Dendritic cell treated with granulocyte-macrophage colony-stimulating factor and Interleukin-4, amounts not matched to agents 40 ng/mL and 50 ng/mL, for 4 days (primary cell): Measurements from ENCODE around the gene ATF4.
"Not testable (repeated sequence)": the region's sequence is repeated elsewhere in the genome, so short reads cannot be mapped to it uniquely, and the experiment has no call there.

Experiments
- H3K27ac Mint-ChIP-seq: one replicate; pipeline ENCODE4 v1.8.0; 2022; ENCODE audit warnings: mild to moderate bottlenecking, mixed read lengths
- H3K27me3 Mint-ChIP-seq: one replicate; pipeline ENCODE4 v1.8.0; 2022; ENCODE audit warnings: mild to moderate bottlenecking, mixed read lengths
- H3K36me3 Mint-ChIP-seq: one replicate; pipeline ENCODE4 v1.8.0; 2022; ENCODE audit warnings: low read depth, mixed read lengths
- H3K4me1 Mint-ChIP-seq: one replicate; pipeline ENCODE4 v1.8.0; 2022; ENCODE audit warnings: low read depth, mixed read lengths
- H3K4me3 Mint-ChIP-seq: one replicate; pipeline ENCODE4 v1.8.0; 2022; ENCODE audit warnings: mild to moderate bottlenecking, moderate library complexity, mixed read lengths
- H3K9me3 Mint-ChIP-seq: one replicate; pipeline ENCODE4 v1.8.0; 2022; ENCODE audit warnings: mixed read lengths
- intact Hi-C: fragments of 100-400 bp; cut with micrococcal nuclease; formaldehyde crosslinking; loops from one replicate; pipeline ENCODE4 v1.15.0; 2022

The ATF4 gene

DNA sequence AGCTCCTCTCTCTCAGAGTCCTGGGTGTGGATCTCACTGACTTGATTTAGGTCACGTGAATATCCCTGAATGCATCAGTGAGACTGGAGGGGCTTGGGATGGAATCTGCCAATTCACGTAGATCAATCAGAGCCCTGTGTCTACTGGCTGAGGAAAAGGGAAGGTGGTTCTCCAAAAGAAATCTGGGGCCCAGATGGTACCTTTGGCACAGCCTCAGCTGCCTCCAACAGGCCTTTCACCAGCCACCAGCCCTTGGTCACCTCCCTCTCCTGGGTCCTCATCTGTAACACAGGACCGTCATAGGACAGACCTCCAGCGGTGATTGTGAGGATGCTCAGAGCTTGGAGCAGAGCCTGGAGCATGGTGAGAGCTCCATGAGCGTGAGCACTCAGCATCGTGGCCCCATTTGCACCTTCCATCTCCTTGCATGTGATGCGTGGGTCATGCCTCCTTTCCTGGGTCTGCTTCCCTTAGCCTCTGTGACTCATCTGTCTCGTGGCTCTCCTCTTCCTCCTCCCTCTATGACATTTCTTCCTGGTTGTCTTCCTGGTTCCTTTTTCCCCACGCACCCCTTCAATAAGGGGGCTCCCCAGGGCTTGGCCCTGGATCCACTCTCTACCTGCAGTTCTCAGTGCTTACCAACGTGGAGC lies 25.8 kb upstream of the ATF4 start:
- H3K27ac Mint-ChIP-seq = peak overlapping the region; percentile 69
- H3K36me3 Mint-ChIP-seq = no peaks in the 10 kb centered on the region
- peaks cover 56% of the 10 kb centered on the region for H3K4me1 Mint-ChIP-seq
- intact Hi-C loops = no loop called here
- H3K27me3 Mint-ChIP-seq = no peaks in the 10 kb centered on the region
- no peak overlapping the region for H3K4me3 Mint-ChIP-seq
- H3K9me3 Mint-ChIP-seq = no peaks in the 10 kb centered on the region

DNA sequence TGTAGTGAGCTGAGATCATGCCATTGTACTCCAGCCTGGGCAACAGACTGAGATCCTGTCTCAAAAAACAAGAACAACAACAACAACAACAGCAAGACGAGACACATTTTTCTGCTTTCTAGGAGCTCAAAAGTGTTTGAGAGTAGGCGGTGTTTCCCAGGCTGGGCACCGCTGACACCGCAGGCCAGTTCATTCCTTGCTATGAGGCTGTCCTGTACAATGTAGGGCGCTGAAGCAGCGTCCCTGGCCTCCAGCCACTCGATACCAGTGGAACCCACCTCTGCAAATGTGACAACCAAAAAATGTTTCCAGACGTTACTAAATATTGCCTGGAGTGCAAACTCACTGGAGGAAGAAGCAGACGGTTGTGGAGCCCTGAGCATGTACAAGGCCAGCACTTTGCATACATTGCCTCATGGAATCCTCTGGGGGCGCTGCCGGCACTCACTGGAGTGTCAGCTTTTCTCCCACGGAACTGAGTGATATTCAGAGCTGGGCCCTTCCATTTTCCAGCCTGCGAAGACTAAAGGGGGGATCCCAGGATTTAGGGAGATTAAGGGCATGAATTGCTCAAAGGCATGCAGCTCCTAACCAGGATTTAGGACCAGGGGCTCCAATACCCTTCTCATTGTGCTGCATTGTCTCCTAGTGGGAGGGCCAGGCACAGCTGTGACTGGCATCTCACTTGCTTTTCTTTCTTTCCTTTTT lies 24.1 kb upstream of the ATF4 start:
- Mint-ChIP-seq H3K27me3 (no peaks in the 10 kb centered on the region), H3K36me3 (no peaks in the 10 kb centered on the region), H3K9me3 (no peaks in the 10 kb centered on the region), H3K27ac (peak overlapping the region; percentile 69), H3K4me3 (no peak overlapping the region), H3K4me1 (peaks cover 52% of the 10 kb centered on the region)
- intact Hi-C loops = no loop called here

DNA sequence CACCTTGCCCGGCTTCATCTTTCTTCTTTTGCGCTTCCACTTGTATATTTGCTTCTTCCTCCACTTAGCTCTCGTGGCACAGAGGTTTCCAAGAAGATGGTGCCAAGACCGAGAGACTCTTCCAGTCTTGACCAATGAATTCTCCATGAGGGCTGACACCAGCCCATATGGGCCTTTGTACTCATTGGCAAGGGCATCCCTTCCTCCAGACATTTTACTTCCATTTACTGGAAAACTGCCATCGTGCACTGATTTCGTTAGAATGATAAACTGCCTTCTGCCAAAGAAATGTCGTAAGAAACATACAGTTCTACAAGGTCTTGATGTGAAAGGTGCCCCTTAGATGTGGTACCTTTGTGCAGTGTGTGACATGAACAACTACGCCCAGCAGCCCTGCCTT lies 22.9 kb upstream of the ATF4 start:
- peak overlapping the region; percentile 69 for H3K27ac Mint-ChIP-seq
- intact Hi-C loops = no loop called here
- peaks cover 59% of the 10 kb centered on the region for H3K4me1 Mint-ChIP-seq
- H3K36me3 Mint-ChIP-seq = peaks cover 6% of the 10 kb centered on the region
- H3K27me3 Mint-ChIP-seq = no peaks in the 10 kb centered on the region
- H3K9me3 Mint-ChIP-seq = no peaks in the 10 kb centered on the region
- no peak overlapping the region for H3K4me3 Mint-ChIP-seq

DNA sequence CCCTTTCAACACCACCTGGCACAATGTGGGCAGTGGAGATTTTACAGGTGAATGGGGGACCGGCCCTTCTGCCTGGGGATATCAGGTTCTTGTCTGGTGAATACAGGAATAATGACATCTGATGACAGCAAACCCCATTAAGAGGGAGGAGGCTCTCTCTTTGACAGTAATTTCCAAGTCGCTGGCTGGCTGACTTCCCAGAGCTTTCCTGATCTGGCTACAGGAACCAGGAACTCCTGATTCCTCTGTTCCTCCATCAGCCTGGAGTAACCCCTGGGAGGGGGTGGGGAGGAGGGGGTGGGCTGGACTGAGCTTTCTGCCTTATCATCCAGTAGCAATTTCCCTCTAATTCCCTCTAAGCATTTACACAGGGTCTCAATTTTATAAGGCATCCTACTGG lies 22.0 kb upstream of the ATF4 start:
- H3K36me3 Mint-ChIP-seq = peaks cover 13% of the 10 kb centered on the region
- H3K27me3 Mint-ChIP-seq = no peaks in the 10 kb centered on the region
- H3K4me1 Mint-ChIP-seq = peaks cover 59% of the 10 kb centered on the region
- intact Hi-C loops = no loop called here
- H3K9me3 Mint-ChIP-seq = no peaks in the 10 kb centered on the region
- no peak overlapping the region for H3K4me3 Mint-ChIP-seq
- H3K27ac Mint-ChIP-seq = no peak overlapping the region

DNA sequence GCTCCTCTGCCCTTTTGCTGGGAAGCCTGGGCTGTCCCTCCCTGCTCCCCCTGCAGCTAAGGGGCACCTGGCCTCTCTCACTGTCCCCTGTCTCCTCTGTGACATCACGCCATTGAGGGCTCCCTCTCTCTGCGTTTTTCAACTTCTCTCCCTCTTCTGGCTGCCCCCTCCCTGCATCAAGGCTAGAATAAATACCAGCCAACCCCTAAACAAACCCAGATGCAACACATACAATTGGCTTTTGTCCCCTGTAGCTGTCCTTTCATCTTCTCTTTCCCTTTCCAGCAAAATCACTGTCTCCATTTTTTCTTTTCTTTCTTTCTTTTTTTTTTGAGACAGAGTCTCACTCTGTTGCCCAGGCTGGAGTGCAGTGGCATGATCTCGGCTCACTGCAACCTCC lies 21.6 kb upstream of the ATF4 start:
- Mint-ChIP-seq H3K4me3 (no peak overlapping the region), H3K4me1 (peaks cover 59% of the 10 kb centered on the region), H3K27ac (no peak overlapping the region), H3K9me3 (no peaks in the 10 kb centered on the region), H3K36me3 (peaks cover 14% of the 10 kb centered on the region), H3K27me3 (no peaks in the 10 kb centered on the region)
- intact Hi-C loops = no loop called here

DNA sequence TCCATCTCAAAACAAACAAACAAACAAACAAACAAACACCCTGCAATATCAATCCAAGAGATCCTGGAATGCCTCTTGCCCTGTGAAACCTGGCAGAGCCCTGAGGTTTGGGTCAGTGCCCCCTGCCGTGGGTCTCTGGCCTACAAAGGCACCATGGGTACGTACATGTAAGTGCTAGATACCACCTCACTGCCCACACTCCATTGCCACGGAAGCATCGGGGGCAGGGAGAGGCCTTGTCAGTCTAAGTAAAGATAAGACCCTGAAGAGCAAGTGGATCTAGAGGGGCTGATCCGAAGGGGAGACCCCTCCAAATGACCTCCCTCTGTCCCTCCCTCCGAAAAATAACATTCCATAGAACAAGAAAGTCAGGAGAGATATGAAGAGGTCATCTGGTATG lies 20.3 kb upstream of the ATF4 start:
- Mint-ChIP-seq H3K4me1 (peaks cover 58% of the 10 kb centered on the region), H3K27me3 (no peaks in the 10 kb centered on the region), H3K27ac (no peak overlapping the region), H3K9me3 (no peaks in the 10 kb centered on the region), H3K4me3 (no peak overlapping the region), H3K36me3 (peaks cover 27% of the 10 kb centered on the region)
- intact Hi-C loops = no loop called here

DNA sequence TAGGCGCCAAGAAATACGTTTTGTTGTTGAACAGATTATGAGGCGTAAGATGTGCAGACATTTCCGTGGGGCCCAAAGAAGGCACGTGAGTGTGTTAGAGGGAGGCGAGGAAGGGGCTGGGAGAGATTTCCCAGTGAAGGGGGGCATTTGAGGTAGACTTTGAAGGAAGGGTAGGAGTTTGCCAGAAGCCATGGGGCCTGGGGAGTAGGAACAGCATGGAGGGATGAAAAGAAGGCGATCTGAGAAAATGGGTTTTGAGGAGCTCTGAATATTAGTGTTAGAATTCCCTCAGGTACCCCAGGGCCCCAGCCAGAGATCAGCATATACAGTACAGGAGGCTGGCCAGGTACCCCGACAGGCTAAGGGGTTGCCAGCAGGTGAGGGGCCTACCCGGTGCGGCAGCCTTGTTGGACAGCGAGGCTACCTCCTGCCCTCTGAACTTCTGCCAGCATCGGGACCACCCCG lies 18.7 kb upstream of the ATF4 start:
- H3K27me3 Mint-ChIP-seq = no peaks in the 10 kb centered on the region
- no peaks in the 10 kb centered on the region for H3K9me3 Mint-ChIP-seq
- H3K4me3 Mint-ChIP-seq = peak overlapping the region; percentile 82
- intact Hi-C loops = loop anchor here (1.0 kb wide), 1 partner anchor 19 kb away; the partner anchor contains the start of gene ATF4
- H3K27ac Mint-ChIP-seq = peak overlapping the region; percentile 89
- H3K36me3 Mint-ChIP-seq = peaks cover 42% of the 10 kb centered on the region
- peaks cover 55% of the 10 kb centered on the region for H3K4me1 Mint-ChIP-seq

DNA sequence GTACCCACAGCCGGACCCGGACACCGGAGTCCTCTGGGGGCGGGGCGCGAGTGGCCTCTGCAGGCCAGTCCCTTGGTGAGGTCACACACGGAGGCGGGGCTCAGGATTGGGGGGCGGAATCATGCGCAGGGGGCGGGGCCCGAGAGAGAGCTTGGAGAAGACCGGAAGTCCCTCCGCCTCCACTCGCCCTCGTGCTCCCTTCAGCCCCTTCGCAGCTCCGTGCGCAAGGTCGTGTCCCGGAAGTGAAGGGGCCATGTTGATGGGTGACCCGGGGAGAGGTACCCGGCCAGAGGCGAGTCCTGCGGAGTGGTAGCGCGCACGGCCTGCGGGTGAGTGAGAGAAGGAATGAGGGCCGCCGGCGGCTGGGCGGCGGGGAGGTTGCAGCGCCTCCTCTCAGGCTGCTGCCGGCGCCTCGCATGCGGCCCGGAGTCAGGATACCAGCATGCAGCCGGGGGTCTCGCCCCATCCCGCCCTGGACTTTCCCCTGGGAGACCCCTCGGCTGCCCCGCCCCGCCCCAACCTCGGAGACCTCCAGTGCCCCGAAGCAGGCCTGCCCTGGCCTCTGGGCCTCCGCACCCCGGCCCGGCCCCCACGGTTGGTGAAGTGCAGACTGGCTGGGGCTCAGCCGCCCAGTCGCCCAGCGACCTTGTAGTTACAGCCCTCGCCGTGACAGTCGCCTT lies 18.1 kb upstream of the ATF4 start, which contains the start of gene MIEF1:
Gene MIEF1, plus strand, starts transcription at position 182 of the 680 bp plus-strand sequence. CDS start 9,005 bp downstream, outside the sequence.
- Mint-ChIP-seq H3K4me1 (peaks cover 51% of the 10 kb centered on the region), H3K27me3 (no peaks in the 10 kb centered on the region), H3K9me3 (no peaks in the 10 kb centered on the region), H3K36me3 (peaks cover 48% of the 10 kb centered on the region), H3K27ac (peak within 1 kb of the TSS; percentile 89), H3K4me3 (peak within 1 kb of the TSS; percentile 82)
- intact Hi-C loops = loop anchor here (1.0 kb wide), 1 partner anchor 18 kb away; the partner anchor contains the start of gene ATF4

DNA sequence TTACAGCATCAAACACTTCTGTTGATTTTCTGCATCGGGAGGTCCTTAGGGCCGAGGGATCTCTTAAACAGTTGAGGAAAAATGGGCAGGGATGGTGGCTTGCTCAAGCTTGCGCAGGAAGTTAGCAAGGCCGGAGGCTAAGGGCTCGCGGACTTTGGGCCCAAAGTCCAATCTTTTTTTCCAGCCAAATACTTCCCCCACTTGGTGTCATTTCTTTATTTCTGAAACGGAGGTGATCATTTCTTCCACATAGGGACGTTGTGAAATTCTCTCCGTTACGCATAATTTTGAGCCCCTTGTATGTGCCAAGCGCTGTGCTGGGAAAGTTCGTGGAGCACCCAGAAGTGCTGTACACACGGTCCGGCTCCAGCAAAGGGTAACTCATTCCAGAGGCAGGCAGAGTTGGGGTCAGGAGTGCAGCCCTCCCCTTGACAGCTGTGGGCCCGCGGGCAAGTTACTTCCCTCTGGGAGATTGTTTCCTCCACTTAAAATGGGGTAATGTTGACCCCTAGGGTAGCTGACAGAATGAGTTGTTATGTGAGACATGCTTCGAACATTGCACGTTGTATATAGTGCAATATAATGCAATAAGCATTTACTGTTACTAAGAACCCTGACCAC lies 17.5 kb upstream of the ATF4 start:
- no peaks in the 10 kb centered on the region for H3K27me3 Mint-ChIP-seq
- peak overlapping the region; percentile 89 for H3K27ac Mint-ChIP-seq
- H3K36me3 Mint-ChIP-seq = peaks cover 55% of the 10 kb centered on the region
- no peaks in the 10 kb centered on the region for H3K9me3 Mint-ChIP-seq
- H3K4me3 Mint-ChIP-seq = peak overlapping the region; percentile 82
- intact Hi-C loops = loop anchor here (1.0 kb wide), 1 partner anchor 17 kb away; the partner anchor contains the start of gene ATF4
- H3K4me1 Mint-ChIP-seq = peaks cover 45% of the 10 kb centered on the region

DNA sequence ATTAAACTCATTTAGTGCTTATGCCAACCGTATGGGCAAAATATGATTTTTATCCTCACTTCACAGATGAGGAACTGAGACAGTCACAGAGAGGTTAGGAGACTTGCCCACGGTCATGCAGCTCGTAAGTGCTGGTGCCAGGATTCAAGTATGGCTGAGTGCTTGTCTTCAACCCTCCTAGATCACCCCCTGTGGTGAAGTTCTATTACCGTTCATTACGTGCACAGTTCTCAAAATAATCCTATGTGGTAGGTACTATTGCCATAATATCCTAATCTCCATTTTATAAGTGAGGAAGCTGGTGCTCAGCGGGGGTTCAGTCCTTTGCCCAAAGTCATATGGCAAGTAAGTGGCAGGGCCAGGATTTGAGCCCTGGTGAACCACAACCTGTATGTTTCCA lies 16.7 kb upstream of the ATF4 start:
- Mint-ChIP-seq H3K27me3 (no peaks in the 10 kb centered on the region), H3K4me3 (peak overlapping the region; percentile 82), H3K9me3 (no peaks in the 10 kb centered on the region), H3K4me1 (peaks cover 53% of the 10 kb centered on the region), H3K27ac (peak overlapping the region; percentile 89), H3K36me3 (peaks cover 62% of the 10 kb centered on the region)
- intact Hi-C loops = no loop called here

DNA sequence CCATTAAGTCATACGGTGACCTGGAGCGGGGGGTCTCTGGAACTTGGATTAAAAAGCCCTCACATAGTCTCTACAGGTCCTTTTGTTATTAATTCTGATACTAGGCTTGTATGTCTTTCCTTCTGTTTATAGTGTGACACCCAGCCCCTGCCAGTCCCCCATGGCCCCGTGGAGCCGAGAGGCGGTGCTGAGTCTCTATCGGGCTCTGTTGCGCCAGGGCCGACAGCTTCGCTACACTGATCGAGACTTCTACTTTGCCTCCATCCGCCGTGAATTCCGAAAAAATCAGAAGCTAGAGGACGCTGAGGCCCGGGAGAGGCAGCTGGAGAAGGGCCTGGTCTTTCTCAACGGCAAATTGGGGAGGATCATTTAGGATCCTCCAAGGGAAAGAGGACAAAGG lies 16.3 kb upstream of the ATF4 start:
- Mint-ChIP-seq H3K36me3 (peaks cover 66% of the 10 kb centered on the region), H3K4me1 (peaks cover 55% of the 10 kb centered on the region), H3K9me3 (no peaks in the 10 kb centered on the region), H3K4me3 (no peak overlapping the region), H3K27me3 (no peaks in the 10 kb centered on the region), H3K27ac (peak overlapping the region; percentile 89)
- intact Hi-C loops = no loop called here

DNA sequence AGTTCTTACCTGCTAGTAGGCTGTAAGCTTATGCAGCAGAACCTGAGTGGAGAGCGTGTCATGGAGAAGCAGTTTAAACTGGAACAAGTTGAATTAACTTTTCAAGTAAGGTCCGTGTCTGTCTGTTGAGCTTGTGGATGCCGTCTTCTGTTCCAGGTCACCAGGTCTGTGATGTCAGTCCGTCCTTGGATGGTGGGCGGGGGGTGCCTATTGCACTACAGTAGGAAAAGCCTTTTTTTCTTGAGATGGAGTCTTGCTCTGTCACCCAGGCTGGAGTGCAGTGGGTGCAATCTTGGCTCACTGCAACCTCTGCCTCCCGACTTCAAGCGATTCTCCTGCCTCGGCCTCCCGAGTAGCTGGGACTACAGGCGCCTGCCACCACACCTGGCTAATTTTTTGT lies 13.3 kb upstream of the ATF4 start:
- peaks cover 94% of the 10 kb centered on the region for H3K36me3 Mint-ChIP-seq
- peaks cover 53% of the 10 kb centered on the region for H3K4me1 Mint-ChIP-seq
- H3K27ac Mint-ChIP-seq, H3K4me3 Mint-ChIP-seq, H3K9me3 Mint-ChIP-seq, H3K27me3 Mint-ChIP-seq, intact Hi-C loops: not testable (repeated sequence)

DNA sequence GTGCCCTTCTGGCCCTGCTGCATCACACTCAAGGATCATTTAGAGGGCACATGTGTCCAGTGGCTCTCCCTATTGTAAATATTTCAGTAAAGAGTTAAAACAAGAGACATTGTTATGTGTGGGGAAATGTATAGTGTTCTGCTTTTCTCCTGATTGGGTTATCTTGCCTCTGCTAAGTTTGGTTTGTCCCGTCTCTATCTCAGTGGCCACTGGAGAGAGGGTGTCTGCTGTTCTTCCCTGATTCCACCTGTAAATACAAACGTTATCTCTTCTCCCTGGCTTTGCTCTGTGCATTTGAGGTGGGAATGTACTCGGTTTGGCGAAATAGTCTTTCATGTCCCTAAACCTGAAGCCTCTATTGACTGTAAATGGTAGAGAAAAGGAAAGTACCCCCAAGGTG lies 12.0 kb upstream of the ATF4 start:
- no peak overlapping the region for H3K27ac Mint-ChIP-seq
- H3K4me1 Mint-ChIP-seq = peaks cover 48% of the 10 kb centered on the region
- no peaks in the 10 kb centered on the region for H3K9me3 Mint-ChIP-seq
- peaks cover 97% of the 10 kb centered on the region for H3K36me3 Mint-ChIP-seq
- intact Hi-C loops = no loop called here
- no peak overlapping the region for H3K4me3 Mint-ChIP-seq
- H3K27me3 Mint-ChIP-seq = no peaks in the 10 kb centered on the region
